HepG2 (cell line): ENCODE measurements around the gene RIMS3. TPM values are rescaled to one million over a fixed set of nuclear protein-coding genes. Genes with fewer than 3 reads are reported as not detected.

Experiments used
- MTF1 ChIP-seq: sonication (generic); formaldehyde crosslinking; IDR thresholded peaks from 2 replicates; pipeline ENCODE4 v1.5.0; 2020; ENCODE audit warnings: missing genetic modification reagents
- STAT5B ChIP-seq: sonication (generic); formaldehyde crosslinking; IDR thresholded peaks from 2 replicates; pipeline ENCODE4 v1.4.0; 2020; ENCODE audit warnings: missing genetic modification reagents
- UBTF ChIP-seq: sonication (generic); formaldehyde crosslinking; IDR thresholded peaks from 2 replicates; pipeline ENCODE4 v1.4.0; 2020; ENCODE audit warnings: mild to moderate bottlenecking, missing genetic modification reagents
- USF2 ChIP-seq, 2 experiments: sonication (generic) in 1 of 2; formaldehyde crosslinking in 1 of 2; IDR thresholded peaks; 2 replicates each; pipeline versions ENCODE4 v1.5.1 to v1.6.1; 2011 to 2020; ENCODE audit warnings: borderline replicate concordance in 1 of 2, low read depth in 1 of 2, low read length in 1 of 2, mild to moderate bottlenecking in 1 of 2, missing genetic modification reagents in 1 of 2, moderate library complexity in 1 of 2
- ZBTB7A ChIP-seq: sonication (generic); formaldehyde crosslinking; IDR thresholded peaks from 2 replicates; pipeline ENCODE4 v1.8.0; 2022; ENCODE audit warnings: mild to moderate bottlenecking, missing genetic modification reagents
- ZFAT ChIP-seq: sonication (generic); formaldehyde crosslinking; conservative IDR thresholded peaks from 2 replicates; pipeline ENCODE4 v1.8.1; 2023; ENCODE audit warnings: missing genetic modification reagents, inconsistent platforms
- ZNF629 ChIP-seq: sonication (generic); formaldehyde crosslinking; conservative IDR thresholded peaks from 2 replicates; pipeline ENCODE4 v1.5.0; 2020; ENCODE audit warnings: missing genetic modification reagents
- ZNF724P ChIP-seq: sonication (generic); formaldehyde crosslinking; IDR thresholded peaks from 2 replicates; pipeline ENCODE4 v1.8.0; 2022; ENCODE audit warnings: missing genetic modification reagents, borderline replicate concordance
- polyA plus RNA-seq, 8 experiments: library from polyadenylated mRNA; depleted of rRNA in 3 of 8; stranded (reverse) in 7 of 8; unstranded in 1 of 8; fragments of >200 nt; fragmentation: Illumina TruSeq in 4 of 8; extraction: Trizol in 4 of 8; gene quantifications; 2 replicates each; pipeline versions ENCODE4 v1.2.1 to v1.2.3, GENCODE V29; 2011 to 2016; ENCODE audit warnings: low read depth in 4 of 8, missing spikeins in 1 of 8, mixed read lengths in 1 of 8; ENCODE audit not compliant: insufficient read depth in 1 of 8
- total RNA-seq, 5 experiments: library from RNA; depleted of rRNA; stranded (reverse); fragments of >200 nt; fragmentation: Illumina TruSeq; extraction: Trizol; gene quantifications; 2 replicates each; pipeline ENCODE4 v1.2.3, GENCODE V29; 2016; ENCODE audit warnings: low read depth in 1 of 5
- TF ChIP-seq, protein P1 (sequence below): sonication (generic); formaldehyde crosslinking; IDR thresholded peaks from 2 replicates; pipeline ENCODE4 v1.5.1; 2020; ENCODE audit warnings: mild to moderate bottlenecking, missing genetic modification reagents, moderate library complexity
- TF ChIP-seq, protein P2 (sequence below): sonication (generic); formaldehyde crosslinking; IDR thresholded peaks from 2 replicates; pipeline ENCODE4 v1.4.0; 2020; ENCODE audit warnings: missing genetic modification reagents, borderline replicate concordance
- TF ChIP-seq, protein P3 (sequence below): sonication (generic); formaldehyde crosslinking; IDR thresholded peaks from 2 replicates; pipeline ENCODE4 v1.5.0; 2020; ENCODE audit warnings: mild to moderate bottlenecking, missing genetic modification reagents

The RIMS3 gene
- total and polyA plus RNA-seq, 2 of the 13 experiments (the other 11 are each of a cell fraction or from before 2014, with no cell fraction given), result 2.1 to 5.4 TPM

DNA sequence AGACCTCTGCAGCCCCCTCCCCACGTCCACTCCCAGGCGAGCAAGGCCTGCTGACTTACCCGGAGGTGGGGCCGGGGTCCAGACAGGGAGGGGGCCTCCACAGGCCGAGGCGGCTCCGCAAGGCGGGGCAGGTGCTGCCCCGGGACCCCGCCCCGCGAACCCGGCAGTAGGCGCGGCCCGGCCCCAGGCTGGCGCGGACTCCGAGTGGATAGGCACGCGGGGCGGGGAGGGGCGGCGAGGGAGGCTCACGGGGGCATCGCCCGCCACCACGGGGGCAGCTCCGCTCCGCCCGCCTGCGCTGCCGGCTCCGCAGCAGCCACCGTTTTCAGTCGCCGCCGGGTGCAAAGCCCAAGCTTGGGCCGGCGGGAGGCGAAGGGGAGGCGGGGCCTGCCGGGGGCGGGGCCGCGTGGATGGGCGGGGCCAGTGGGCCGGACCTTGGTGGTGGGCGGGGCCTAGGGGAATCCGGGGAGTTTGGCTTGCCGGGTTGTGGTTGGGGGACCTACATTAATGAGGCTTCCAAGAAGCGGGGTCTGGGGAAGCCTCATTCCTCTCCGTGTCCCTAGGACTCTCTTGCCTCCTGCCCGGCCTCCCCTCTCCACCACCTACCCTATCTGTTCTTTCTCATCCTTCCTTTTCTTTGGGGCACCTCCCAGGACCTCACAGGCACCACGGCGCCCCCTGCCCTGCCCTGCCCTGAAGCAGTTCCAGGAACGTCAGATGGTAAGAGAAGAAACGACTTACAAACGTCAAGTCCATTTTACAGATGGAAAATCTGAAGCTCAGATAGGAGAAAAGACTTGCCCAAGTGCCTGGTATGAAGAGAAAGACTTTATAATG is at the start of gene RIMS3 (continued):
- TF ChIP-seq, protein P1, sequence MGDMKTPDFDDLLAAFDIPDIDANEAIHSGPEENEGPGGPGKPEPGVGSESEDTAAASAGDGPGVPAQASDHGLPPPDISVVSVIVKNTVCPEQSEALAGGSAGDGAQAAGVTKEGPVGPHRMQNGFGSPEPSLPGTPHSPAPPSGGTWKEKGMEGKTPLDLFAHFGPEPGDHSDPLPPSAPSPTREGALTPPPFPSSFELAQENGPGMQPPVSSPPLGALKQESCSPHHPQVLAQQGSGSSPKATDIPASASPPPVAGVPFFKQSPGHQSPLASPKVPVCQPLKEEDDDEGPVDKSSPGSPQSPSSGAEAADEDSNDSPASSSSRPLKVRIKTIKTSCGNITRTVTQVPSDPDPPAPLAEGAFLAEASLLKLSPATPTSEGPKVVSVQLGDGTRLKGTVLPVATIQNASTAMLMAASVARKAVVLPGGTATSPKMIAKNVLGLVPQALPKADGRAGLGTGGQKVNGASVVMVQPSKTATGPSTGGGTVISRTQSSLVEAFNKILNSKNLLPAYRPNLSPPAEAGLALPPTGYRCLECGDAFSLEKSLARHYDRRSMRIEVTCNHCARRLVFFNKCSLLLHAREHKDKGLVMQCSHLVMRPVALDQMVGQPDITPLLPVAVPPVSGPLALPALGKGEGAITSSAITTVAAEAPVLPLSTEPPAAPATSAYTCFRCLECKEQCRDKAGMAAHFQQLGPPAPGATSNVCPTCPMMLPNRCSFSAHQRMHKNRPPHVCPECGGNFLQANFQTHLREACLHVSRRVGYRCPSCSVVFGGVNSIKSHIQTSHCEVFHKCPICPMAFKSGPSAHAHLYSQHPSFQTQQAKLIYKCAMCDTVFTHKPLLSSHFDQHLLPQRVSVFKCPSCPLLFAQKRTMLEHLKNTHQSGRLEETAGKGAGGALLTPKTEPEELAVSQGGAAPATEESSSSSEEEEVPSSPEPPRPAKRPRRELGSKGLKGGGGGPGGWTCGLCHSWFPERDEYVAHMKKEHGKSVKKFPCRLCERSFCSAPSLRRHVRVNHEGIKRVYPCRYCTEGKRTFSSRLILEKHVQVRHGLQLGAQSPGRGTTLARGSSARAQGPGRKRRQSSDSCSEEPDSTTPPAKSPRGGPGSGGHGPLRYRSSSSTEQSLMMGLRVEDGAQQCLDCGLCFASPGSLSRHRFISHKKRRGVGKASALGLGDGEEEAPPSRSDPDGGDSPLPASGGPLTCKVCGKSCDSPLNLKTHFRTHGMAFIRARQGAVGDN (CRISPR knock-in tag), result peak; percentile 54
- TF ChIP-seq ZNF724P (CRISPR knock-in tag) (no peak), ZFAT (CRISPR knock-in tag) (no peak), STAT5B (no peak), USF2 (IDR thresholded peaks at IDR 0.05; ENCODE audit: low read depth, low read length) (no peak), USF2 (CRISPR knock-in tag; IDR thresholded peaks at IDR 0.05; ENCODE audit: borderline replicate concordance) (no peak), ZNF629 (CRISPR knock-in tag) (peak; percentile 51; the same call in 1 of the 2 replicates), ZBTB7A (no peak), UBTF (CRISPR knock-in tag) (no peak), MTF1 (CRISPR knock-in tag) (no peak)
- TF ChIP-seq, protein P2, sequence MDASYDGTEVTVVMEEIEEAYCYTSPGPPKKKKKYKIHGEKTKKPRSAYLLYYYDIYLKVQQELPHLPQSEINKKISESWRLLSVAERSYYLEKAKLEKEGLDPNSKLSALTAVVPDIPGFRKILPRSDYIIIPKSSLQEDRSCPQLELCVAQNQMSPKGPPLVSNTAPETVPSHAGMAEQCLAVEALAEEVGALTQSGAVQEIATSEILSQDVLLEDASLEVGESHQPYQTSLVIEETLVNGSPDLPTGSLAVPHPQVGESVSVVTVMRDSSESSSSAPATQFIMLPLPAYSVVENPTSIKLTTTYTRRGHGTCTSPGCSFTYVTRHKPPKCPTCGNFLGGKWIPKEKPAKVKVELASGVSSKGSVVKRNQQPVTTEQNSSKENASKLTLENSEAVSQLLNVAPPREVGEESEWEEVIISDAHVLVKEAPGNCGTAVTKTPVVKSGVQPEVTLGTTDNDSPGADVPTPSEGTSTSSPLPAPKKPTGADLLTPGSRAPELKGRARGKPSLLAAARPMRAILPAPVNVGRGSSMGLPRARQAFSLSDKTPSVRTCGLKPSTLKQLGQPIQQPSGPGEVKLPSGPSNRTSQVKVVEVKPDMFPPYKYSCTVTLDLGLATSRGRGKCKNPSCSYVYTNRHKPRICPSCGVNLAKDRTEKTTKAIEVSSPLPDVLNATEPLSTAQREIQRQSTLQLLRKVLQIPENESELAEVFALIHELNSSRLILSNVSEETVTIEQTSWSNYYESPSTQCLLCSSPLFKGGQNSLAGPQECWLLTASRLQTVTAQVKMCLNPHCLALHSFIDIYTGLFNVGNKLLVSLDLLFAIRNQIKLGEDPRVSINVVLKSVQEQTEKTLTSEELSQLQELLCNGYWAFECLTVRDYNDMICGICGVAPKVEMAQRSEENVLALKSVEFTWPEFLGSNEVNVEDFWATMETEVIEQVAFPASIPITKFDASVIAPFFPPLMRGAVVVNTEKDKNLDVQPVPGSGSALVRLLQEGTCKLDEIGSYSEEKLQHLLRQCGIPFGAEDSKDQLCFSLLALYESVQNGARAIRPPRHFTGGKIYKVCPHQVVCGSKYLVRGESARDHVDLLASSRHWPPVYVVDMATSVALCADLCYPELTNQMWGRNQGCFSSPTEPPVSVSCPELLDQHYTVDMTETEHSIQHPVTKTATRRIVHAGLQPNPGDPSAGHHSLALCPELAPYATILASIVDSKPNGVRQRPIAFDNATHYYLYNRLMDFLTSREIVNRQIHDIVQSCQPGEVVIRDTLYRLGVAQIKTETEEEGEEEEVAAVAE (CRISPR knock-in tag), result no peak
- TF ChIP-seq, protein P3, sequence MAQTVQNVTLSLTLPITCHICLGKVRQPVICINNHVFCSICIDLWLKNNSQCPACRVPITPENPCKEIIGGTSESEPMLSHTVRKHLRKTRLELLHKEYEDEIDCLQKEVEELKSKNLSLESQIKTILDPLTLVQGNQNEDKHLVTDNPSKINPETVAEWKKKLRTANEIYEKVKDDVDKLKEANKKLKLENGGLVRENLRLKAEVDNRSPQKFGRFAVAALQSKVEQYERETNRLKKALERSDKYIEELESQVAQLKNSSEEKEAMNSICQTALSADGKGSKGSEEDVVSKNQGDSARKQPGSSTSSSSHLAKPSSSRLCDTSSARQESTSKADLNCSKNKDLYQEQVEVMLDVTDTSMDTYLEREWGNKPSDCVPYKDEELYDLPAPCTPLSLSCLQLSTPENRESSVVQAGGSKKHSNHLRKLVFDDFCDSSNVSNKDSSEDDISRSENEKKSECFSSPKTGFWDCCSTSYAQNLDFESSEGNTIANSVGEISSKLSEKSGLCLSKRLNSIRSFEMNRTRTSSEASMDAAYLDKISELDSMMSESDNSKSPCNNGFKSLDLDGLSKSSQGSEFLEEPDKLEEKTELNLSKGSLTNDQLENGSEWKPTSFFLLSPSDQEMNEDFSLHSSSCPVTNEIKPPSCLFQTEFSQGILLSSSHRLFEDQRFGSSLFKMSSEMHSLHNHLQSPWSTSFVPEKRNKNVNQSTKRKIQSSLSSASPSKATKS (CRISPR knock-in tag), result 0 out of 2 replicates have a peak, but pooled peaks have one; percentile 48
